H7 (cell line): Measurements from ENCODE around the gene VPS18. TPM values are rescaled to one million over a fixed set of nuclear protein-coding genes. Genes with fewer than 3 reads are reported as not detected.

Experiments used
- DNase-seq: peaks from one replicate; pipeline ENCODE4 v3.0.0; 2012
- H3K27me3 ChIP-seq: 2 replicates; pipeline ENCODE4 v1.6.0; 2011; ENCODE audit warnings: mild to moderate bottlenecking, low read length; ENCODE audit not compliant: control insufficient read depth, insufficient read depth
- H3K36me3 ChIP-seq: replicated peaks from 2 replicates; pipeline ENCODE4 v1.5.1; 2011; ENCODE audit warnings: low read length; ENCODE audit not compliant: control insufficient read depth, insufficient read depth
- H3K4me3 ChIP-seq: 2 replicates; pipeline ENCODE4 v1.5.1; 2011; ENCODE audit warnings: low read depth, mild to moderate bottlenecking, control low read depth, low read length, moderate library complexity; ENCODE audit not compliant: insufficient read depth
- total RNA-seq: library from RNA; depleted of rRNA; stranded (reverse); fragments of >200 nt; shearing (Covaris generic); gene quantifications from 2 replicates; pipeline ENCODE4 v1.2.3, GENCODE V29; 2014

VPS18 gene
- total RNA-seq, 1 experiment from 2014 or later: 39.5 TPM

DNA sequence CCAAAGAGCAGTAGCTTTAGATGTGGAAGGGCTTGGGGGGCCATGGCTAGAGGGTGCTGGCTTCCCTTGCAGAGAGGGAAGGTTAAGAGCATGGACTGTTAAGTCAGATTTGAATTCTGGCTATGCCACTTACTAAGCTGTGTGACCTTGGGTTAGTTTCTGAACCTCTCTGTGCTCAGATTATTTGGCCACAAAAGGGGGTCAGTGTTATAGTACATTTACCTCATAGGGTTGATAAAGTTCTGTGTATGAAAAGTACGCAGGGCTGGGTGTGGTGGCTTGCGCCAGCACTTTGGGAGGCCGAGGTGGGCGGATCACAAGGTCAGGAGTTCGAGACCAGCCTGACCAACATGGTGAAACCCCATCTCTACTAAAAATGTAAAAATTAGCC is 6.8 kb downstream of the VPS18 start:
- no peak overlapping the region for H3K4me3 ChIP-seq
- no peak for DNase-seq
- H3K27me3 ChIP-seq: no peaks in the 10 kb centered on the region
- H3K36me3 ChIP-seq: peaks cover 32% of the 10 kb centered on the region

DNA sequence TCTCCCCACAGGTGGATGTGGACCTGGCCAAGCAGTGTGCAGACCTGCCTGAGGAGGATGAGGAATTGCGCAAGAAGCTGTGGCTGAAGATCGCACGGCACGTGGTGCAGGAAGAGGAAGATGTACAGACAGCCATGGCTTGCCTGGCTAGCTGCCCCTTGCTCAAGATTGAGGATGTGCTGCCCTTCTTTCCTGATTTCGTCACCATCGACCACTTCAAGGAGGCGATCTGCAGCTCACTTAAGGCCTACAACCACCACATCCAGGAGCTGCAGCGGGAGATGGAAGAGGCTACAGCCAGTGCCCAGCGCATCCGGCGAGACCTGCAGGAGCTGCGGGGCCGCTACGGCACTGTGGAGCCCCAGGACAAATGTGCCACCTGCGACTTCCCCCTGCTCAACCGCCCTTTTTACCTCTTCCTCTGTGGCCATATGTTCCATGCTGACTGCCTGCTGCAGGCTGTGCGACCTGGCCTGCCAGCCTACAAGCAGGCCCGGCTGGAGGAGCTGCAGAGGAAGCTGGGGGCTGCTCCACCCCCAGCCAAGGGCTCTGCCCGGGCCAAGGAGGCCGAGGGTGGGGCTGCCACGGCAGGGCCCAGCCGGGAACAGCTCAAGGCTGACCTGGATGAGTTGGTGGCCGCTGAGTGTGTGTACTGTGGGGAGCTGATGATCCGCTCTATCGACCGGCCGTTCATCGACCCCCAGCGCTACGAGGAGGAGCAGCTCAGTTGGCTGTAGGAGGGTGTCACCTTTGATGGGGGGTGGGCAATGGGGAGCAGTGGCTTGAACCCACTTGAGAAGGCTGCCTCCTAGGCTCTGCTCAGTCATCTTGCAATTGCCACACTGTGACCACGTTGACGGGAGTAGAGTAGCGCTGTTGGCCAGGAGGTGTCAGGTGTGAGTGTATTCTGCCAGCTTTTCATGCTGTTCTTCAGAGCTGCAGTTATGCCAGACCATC is 8.6 kb downstream of the VPS18 start:
- Histone ChIP-seq H3K27me3 (no peaks in the 10 kb centered on the region), H3K36me3 (peaks cover 28% of the 10 kb centered on the region), H3K4me3 (no peak overlapping the region)
- DNase-seq: peak; percentile 45

DNA sequence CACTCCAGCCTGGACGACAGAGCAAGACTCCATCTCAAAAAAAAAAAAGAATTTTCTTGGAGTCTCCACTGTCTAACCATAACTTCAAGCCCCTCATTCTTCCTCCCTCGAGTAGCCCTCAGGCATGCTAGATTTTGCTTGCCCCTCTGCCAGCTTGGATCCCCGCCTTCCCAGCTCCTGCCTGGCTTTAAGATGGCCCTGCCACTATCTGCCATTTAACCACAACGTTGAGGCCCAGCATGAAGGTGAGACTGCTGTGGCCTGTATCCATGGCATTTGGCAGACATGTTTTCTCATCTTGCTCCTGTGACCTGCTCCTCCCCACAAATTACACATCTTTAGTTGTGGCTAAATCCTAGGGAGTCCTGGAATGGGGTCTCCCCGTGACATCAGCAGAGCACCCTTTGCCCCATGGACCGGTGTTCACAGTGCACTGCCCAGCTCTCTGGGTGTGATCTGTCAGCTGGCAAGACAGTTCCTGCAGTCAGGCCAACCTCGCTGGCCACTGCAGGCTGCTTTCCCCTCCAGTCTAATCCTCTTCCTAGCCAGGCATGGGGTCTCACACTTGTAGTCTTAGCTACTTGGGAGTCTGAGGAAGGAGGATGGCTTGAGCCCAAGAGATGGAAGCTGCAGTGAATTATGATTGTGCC is 10.4 kb downstream of the VPS18 start:
- no peak overlapping the region for H3K4me3 ChIP-seq
- H3K36me3 ChIP-seq: peaks cover 23% of the 10 kb centered on the region
- DNase-seq: peak; percentile 4
- H3K27me3 ChIP-seq: no peaks in the 10 kb centered on the region

DNA sequence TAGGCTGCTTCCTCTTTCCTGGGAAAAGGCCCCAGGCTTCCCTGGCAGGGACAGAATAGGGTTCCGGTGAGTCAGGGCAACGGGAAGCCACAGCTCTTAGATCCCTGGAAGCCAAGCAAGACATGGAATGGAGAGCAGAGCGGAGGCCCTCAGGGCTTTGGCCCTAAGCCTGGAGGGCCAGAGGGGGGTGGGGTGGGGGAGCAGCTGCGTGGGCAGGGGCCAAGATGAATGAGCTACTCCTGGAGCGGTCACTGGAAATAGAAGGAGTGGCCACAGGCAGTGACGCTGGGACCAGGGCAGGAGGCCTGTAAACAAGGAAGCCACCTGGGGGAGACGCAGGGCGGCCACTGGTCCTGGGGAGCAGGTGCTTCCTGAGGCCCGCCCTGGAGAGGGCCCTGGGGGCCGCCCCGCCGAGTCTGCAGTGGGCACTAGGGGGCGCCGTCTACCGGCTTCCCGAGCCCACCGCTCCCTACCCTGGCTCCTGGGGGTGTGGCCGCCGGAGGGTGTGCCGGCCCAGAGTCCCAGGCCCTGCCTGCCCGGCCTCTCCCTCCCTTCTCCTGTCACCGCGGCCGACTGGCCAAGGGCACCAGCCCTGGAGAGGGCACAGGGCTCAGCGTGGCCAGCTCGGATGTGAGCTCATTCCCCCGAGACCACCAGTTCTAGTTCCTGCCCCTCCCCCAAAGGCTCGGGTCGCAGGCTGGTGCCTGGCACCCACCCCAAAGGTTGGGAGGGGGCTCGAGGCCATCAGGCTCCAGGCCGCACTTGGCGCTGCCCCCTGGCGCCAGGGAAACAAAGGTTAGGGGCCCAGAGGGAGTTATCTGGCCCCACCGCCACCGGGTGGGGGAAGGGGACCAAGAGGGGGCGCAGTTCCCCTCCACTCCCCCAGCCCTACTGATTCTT is 12.1 kb downstream of the VPS18 start:
- DNase-seq: peak; percentile 99
- H3K27me3 ChIP-seq: no peaks in the 10 kb centered on the region
- H3K4me3 ChIP-seq: peak overlapping the region; percentile 47
- H3K36me3 ChIP-seq: peaks cover 11% of the 10 kb centered on the region

DNA sequence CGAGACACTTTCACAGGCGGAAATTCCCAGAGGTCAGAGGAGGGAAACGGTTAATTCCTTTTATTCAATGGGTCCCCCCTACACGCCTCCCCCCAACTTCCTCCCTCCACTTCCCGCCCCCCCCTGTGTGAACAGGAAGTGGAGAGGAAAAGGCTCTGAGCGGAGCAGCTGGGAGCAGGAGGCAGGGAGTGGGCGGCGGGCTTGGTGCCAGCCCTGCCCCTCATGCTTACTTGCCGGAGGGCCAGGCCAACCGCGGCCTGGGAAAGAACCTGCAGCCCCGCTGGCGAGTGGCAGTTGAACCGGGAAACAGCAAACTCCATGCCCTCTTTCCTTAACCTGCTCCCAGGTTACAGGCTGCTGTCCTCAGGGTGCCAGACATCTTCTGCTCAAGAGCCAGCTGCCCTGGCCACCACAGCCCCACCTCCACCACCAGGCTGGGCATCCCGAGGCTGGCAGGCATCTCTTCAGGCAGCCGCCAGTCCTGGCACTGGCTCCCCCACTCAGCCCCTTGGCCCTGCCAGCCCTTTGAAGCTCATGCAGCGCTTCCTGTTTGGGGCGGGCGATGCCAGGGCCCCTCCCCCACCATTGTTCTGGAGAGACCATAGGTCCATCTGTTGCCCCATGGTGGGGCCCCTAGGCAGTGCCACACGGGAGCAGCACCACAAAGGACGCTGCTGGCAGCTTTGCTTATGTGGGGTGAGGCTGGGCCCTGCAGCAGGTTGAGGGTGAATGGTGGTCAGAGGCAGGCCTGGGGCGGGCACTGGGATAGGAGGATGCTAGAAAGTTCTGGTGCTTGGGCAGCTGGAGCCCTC is 12.9 kb downstream of the VPS18 start:
- peak overlapping the region; percentile 47 for H3K4me3 ChIP-seq
- DNase-seq: peak; percentile 50
- H3K27me3 ChIP-seq: no peaks in the 10 kb centered on the region
- peaks cover 11% of the 10 kb centered on the region for H3K36me3 ChIP-seq

DNA sequence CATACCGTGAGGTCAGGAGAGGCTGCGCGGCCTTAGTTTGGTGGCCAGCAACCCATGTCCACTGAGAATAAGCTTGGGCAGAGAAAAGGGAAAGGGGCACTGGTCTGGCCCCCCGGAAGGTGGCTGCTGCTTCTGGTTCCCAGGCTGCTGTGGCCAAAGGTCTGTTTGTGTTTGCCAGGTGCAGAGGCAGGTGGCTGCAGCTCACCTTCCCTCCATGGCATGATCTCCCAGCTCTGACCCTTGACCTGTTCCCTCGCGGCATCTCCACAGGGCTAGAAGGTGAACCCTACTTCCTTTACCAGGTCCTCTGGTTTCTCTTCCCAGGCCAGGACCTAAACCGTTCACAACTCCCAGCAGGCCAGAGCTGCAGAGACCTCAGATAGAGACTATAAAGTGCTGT is 13.8 kb downstream of the VPS18 start:
- no peaks in the 10 kb centered on the region for H3K27me3 ChIP-seq
- peaks cover 9% of the 10 kb centered on the region for H3K36me3 ChIP-seq
- no peak for DNase-seq
- H3K4me3 ChIP-seq: no peak overlapping the region

DNA sequence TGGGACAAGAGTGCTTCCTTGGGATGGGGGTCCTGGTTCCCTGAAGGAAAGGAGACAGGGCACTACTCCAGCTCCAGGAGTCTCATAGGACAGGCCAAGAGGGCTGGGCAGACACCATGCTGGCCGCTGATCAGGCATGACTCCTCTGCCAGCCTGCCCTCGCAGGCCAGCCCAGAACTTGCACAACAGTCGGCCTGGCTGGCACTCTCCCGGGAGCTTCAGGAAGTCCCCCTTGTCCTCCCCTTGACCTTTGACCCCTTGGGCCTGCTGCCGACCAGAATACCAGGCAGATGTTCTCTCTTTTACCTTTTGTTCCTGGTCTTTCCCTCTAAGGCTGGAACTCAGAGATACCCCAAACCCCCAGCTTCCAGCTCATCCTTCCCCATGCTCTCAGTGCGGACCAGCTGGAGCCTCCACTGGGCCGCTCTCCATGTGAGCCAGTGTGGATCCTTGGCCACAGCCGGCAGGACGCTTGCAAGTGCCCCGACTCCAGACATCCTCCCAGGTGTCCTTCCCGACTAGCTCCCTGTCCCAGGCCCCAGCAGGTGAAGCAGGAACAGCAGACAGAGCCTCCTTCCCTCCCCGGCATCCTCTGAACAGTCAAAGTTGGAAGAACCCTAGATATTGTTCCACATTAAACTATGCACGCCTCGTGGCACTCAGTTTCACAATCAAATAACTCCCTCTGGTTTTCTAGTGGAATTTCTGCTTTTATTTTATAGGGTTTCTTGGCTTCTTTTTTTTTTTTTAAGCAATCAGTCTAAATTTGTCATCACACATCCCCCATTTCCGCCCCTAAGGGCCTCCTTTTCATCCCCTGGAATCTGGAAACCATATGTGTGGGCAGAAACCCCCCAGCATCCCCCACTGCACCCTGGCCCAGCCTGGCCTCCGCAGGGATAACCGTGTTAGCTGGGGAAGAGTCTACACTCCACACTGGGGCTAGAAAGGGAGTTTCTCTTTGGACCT is 15.7 kb downstream of the VPS18 start:
- Histone ChIP-seq H3K27me3 (no peaks in the 10 kb centered on the region), H3K36me3 (peaks cover under 1% of the 10 kb centered on the region; the same call in 1 of the 2 replicates), H3K4me3 (no peak overlapping the region)
- no peak for DNase-seq

DNA sequence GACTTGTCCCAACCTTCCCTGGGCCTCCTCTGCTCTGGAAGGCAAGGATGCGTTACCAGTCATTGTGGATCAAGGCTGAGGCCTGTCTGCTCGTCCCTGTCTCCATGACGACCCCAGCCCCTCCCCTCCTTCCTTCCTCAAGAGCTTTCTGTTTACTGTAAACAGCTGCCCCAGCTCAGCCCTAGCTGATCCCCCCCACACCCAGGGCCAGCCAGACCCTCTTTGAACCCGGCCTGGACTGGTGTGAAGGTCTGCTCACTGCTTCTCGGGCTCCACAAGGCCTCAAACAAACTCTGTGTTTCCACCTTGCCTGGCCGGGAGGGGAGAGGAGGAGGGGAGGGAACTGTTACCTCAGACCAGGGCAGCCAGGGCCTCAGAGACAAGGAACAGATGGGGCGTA is 16.9 kb downstream of the VPS18 start:
- peak; percentile 88 for DNase-seq
- no peaks in the 10 kb centered on the region for H3K36me3 ChIP-seq
- H3K4me3 ChIP-seq: no peak overlapping the region
- H3K27me3 ChIP-seq: no peaks in the 10 kb centered on the region

DNA sequence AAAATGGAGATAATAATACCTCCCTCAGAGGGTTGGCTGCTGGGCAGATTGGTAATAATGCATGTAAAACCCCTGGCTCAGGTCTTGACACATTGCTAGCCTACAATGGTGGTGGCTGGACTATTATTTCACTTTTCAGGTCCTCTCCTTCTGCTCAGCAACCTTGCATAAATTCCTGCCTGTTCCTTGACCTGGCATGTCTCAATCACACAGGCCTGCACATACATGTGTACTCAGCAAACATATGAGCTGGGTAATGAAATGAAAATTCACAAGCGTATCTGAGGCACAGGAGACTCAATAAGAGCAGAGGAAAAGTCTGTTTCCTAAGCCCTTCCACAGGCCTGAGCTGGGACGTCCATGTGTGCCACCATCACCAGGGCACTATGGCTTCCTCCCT is 17.4 kb downstream of the VPS18 start:
- Histone ChIP-seq H3K4me3 (no peak overlapping the region), H3K36me3 (no peaks in the 10 kb centered on the region), H3K27me3 (no peaks in the 10 kb centered on the region)
- DNase-seq: no peak

DNA sequence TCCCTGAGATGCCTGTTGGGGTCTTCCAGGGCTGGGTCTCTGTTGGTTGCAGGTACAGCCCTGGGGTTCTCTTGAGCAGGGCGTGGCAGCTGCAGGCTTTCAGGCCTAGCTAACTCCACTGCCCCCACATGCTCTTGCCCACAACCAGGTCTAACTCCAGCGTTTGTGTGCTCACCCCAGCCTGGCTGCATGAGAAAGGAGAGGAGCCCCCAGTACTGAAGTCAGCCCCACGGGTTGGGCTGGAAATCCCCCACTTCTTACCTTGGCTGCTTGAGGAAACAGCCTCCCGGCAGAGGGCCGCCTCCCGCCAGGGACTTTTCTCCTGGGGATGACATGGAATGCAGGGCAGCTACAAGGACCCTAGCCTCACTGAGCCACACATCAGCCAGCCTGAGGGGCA is 18.2 kb downstream of the VPS18 start:
- Histone ChIP-seq H3K36me3 (no peaks in the 10 kb centered on the region), H3K27me3 (no peaks in the 10 kb centered on the region; the same call in 1 of the 2 replicates), H3K4me3 (no peak overlapping the region)
- no peak for DNase-seq

DNA sequence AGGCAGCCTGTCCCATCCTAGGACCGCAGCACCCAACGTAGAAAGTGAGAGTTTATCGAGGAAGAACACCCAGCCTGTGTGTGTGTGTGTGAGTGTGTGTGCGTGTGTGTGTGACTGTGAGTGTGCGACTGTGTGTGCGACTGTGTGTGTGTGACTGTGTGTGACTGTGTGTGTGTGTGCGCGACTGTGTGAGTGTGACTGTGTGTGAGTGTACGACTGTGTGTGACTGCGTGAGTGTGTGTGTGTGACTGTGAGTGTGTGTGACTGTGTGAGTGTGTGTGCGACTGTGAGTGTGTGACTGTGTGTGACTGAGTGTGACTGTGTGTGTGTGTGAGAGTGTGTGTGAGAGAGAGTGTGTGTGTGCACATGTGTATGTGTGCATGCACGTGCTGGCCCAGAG is 19.8 kb downstream of the VPS18 start:
- H3K4me3 ChIP-seq: no peak overlapping the region
- no peak for DNase-seq
- no peaks in the 10 kb centered on the region for H3K36me3 ChIP-seq
- H3K27me3 ChIP-seq: no peaks in the 10 kb centered on the region; the same call in 1 of the 2 replicates

DNA sequence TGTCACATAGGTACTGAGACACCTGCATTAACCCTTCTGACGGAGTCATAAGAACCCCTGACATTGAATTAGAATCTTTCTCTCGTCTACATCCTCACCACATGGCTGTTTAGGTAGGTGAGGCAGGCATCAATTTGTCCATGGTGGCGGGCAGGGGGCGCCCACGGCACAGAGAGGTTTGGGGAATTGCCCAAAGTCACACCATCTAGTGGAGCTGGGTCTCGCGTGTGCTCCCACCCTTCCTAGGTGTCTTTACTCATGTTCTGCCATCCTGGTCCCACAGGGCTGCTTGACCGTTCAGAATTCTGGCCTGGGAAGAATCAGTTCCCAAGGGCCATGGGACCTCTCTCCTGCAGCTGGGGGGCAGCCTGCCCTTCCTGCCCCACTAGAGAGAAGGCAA is 20.2 kb downstream of the VPS18 start:
- DNase-seq: peak; percentile 78

DNA sequence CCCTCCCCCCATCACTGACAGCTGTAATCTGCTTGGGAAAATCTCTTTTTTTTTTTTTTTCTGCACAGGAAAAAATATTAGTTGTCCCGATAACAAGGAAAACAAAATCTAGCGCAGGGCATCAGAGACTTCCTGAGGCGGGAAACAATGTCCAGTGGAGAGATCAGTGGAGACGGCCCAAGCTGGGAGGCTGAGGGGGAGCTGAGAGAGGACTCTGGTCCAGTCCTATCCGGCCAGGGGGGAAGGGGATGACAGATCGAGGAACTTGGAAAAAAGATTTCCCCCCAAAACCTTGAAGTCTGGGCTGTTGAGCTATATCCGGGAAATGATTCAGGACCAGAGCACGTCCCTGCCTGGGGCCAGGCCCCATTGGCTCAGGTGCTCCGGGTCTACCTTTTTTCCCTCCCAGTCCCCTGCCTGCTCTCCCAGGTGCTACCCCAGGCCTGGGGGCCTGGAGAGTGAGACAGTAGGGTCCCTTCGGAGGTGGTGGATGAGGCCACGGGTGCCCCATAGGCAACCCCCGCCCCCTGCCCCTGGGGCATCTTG is 20.9 kb downstream of the VPS18 start:
- H3K4me3 ChIP-seq: no peak overlapping the region
- DNase-seq: no peak
- H3K27me3 ChIP-seq: peaks cover 2% of the 10 kb centered on the region
- H3K36me3 ChIP-seq: no peaks in the 10 kb centered on the region

More for the DNA sequence above, 20.2 kb downstream of the VPS18 start:
- H3K27me3 ChIP-seq: peaks cover 2% of the 10 kb centered on the region
- no peak overlapping the region for H3K4me3 ChIP-seq
- no peaks in the 10 kb centered on the region for H3K36me3 ChIP-seq
